Right lobe of liver (tissue), 4 donors: ENCODE data around the gene NUBPL.
"Not testable (repeated sequence)": the region's sequence is repeated elsewhere in the genome, so short reads cannot be mapped to it uniquely, and the experiment has no call there.

ENCODE experiments used
- POLR2A ChIP-seq: fragments of 450-650 bp; IDR thresholded peaks from one replicate; pipeline ENCODE4 v1.6.1; 2017; ENCODE audit warnings: antibody characterized with exemption, mild to moderate bottlenecking
- TF ChIP-seq, protein P1 (sequence below), 4 donors: fragments of 200-600 bp in 3 of 4; fragments of 450-650 bp in 1 of 4; IDR thresholded peaks; one replicate each; pipeline versions ENCODE4 v1.5.1 to v1.8.0; 2016 to 2022; ENCODE audit warnings: antibody characterized with exemption in 4 of 4, mild to moderate bottlenecking in 2 of 4
- donor health status: DM: no; HTN: no; CAD: no.
- donor health status: DM: no; HTN: no; CAD: no.
- donor health status: DM: no; HTN: yes; CAD: no.

DNA sequence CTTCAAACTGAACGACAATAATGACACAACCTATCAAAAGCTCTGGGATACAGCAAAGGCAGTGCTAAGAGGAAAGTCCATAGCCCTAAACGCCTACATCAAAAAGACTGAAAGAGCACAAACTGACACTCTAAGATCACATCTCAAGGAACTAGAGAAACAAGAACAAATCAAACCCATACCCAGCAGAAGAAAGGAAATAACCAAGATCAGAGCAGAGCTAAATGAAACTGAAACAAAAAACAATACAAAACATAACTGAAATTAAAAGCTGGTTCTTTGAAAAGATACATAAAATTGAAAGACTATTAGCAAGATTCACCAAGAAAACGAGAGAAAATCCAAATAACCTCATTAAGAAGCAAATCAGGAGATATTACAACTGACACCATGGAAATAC is 306.9 kb downstream of the NUBPL start:
- TF ChIP-seq, protein P1, sequence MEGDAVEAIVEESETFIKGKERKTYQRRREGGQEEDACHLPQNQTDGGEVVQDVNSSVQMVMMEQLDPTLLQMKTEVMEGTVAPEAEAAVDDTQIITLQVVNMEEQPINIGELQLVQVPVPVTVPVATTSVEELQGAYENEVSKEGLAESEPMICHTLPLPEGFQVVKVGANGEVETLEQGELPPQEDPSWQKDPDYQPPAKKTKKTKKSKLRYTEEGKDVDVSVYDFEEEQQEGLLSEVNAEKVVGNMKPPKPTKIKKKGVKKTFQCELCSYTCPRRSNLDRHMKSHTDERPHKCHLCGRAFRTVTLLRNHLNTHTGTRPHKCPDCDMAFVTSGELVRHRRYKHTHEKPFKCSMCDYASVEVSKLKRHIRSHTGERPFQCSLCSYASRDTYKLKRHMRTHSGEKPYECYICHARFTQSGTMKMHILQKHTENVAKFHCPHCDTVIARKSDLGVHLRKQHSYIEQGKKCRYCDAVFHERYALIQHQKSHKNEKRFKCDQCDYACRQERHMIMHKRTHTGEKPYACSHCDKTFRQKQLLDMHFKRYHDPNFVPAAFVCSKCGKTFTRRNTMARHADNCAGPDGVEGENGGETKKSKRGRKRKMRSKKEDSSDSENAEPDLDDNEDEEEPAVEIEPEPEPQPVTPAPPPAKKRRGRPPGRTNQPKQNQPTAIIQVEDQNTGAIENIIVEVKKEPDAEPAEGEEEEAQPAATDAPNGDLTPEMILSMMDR (IDR thresholded peaks at IDR 0.05), result not testable (repeated sequence)
- not testable (repeated sequence) for TF ChIP-seq POLR2A
